Erythroblast (primary cell): ENCODE results near the gene ZC3HAV1L.

Source experiments
- GATA1 ChIP-seq: IDR thresholded peaks from 2 replicates; pipeline ENCODE4 v1.6.1; 2011; ENCODE audit warnings: low read depth, mild to moderate bottlenecking, control low read depth, low read length, moderate library complexity
- POLR2A ChIP-seq: IDR thresholded peaks from 2 replicates; pipeline ENCODE4 v1.6.1; 2011; ENCODE audit warnings: mild to moderate bottlenecking, low read length

- no peak for TF ChIP-seq POLR2A
- no peak for TF ChIP-seq GATA1
Measured at GRCh38 chr7:139043823-139044812, 8.3 kb upstream of the ZC3HAV1L start.
